DLD1 (cell line): ENCODE measurements around the gene ATP6V1B1.

ENCODE experiments used
- in situ Hi-C: cut with HindIII; loops from 2 replicates; pipeline ENCODE4 v1.10.0; 2017; ENCODE audit warnings: low sequenced_read_pairs

The ATP6V1B1 gene

DNA sequence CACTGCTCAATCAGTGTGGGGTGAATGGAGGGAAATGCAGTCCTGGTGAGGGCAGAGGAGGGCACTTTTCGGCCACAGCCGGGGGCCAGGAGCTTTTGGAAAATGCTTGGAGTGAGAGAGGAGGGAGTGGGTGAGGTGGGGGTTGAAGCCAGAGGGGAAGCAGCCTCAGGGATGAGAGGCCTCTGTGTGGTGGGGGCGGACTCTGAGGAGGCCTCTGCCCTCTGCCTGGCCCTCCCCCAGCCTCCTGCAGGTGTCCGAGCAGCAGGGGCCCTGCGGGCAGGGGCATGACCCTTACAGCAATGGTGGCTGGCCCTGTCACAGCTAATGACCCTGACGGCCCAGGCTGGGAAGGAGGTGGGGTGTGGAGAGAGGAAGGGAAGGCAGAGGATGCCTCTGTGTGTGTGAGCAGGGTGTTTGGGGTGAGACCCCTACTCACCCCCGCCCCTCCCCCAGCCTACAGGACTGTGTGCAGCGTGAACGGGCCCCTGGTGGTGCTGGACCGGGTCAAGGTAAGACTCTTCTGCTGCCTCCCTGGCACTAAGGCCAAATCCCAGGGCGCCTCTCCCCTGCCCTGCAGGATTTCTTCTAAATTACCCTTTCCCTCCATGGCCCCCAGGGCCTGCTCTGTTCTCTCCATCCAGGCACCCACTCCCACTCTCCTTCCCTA is 7.6 kb downstream of the ATP6V1B1 start:
- in situ Hi-C loops: loop anchor here (5.0 kb wide), 1 partner anchor 44 kb away; no protein-coding TSS in a partner anchor

- in situ Hi-C loops: loop anchor here (5.0 kb wide), 1 partner anchor 43 kb away; no protein-coding TSS in a partner anchor
Observed at GRCh38 chr2:70944111-70944690, 8.5 kb downstream of the ATP6V1B1 start.

DNA sequence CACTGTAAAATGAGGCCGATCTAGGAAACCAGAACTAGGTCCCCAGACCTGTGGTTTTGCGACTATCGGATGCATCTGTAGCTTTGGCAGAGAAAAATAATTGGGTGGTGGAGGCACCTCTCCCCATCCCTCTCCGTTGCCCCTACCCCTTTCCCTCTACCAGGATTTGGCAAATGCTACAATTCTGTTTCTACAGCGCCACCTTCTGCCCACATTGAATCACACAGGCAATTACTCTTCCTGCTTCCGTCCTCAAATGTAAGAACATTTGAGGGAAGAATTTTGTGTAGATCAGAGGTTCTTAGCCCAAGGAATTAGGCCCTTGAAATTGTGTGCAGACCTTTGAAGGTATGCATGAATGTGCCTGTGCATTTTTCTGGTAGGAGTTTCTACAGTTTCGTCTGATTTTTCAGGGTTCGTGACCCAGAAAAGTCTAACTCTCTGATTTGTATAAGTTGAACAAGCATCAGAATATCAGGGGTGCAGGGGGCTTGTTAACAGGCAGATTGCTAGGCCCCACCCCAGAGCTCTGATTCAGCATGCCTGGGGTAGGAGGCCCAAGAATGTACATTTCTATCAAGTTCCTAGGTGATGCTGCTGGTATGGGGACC is 11.2 kb downstream of the ATP6V1B1 start:
- in situ Hi-C loops: no loop called here

- in situ Hi-C loops: no loop called here
Observed at GRCh38 chr2:70947556-70948184, 12.0 kb downstream of the ATP6V1B1 start.

DNA sequence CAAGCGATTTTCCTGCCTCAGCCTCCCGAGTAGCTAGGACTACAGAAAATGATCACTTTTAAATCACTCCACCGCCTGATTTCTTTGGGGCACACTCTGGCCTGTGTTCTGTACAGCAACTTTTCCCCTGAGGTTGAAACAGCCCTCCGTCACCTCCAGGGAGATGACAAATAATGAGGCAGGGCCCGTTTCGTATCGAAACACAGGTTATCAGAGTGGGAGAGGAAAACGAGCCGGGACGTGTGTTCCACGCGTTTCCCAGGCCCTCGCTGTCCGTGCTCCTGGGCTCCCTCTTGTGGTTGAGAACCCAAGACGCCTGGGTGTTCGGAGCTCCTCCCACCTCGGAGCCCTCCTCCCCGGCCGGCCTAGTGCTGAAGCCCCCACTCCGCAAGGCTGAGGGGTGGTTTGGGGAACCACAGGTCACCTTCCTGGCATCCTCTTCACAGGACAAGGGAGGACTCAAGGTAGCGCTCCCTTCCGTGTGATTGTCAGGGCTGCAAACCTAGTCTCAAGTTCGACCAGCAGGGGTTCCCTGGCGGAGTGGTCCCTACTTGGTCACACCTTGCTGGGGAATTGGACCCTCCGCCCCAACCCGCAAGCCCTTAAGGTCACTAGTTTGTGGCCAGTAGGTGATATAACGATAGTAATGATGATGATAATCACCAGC is 12.8 kb downstream of the ATP6V1B1 start:
- in situ Hi-C loops: no loop called here

GRCh38 chr2:70949086-70949485 is 13.4 kb downstream of the ATP6V1B1 start:
- in situ Hi-C loops: no loop called here

- in situ Hi-C loops: no loop called here
Observed at GRCh38 chr2:70954886-70955285, 19.2 kb downstream of the ATP6V1B1 start.

DNA sequence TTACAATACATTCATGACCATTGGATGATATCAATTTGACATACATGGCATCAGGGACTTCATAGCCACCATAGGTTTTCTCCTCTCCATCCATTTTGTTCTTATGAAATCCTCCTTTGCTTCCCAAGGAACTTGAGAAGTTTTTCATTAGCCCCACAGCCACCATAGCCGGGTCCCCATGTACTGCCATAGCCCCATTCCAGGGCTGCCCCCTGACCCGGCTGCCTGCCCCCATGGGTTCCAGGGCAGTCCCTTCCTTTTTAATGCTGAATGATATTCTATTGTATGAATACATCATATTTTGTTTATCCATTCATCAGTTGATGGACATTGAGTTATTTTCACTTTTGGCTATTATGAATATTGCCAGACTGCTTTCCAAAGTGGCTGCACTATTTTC is 20.4 kb downstream of the ATP6V1B1 start:
- in situ Hi-C loops: no loop called here

DNA sequence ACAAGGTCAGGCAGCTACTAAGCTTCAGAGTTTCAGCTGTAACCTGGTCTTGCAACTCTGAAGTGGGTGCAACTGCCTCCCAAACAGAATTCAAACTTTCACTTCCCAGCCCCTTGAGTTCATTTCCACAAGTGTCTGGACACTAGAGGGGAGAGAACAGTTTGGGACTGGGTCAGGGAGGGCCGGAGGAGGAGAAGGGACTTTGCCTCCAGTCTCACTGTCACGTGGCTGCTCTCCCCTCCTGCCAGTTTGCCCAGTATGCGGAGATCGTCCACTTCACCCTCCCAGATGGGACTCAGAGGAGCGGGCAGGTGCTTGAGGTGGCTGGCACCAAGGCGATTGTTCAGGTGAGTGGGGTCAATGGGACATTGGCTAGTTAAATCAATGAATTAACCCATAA is 22.1 kb downstream of the ATP6V1B1 start:
- in situ Hi-C loops: no loop called here

- in situ Hi-C loops: no loop called here
Observed at GRCh38 chr2:70958759-70959158, 23.1 kb downstream of the ATP6V1B1 start.

GRCh38 chr2:70959271-70959761 is 23.6 kb downstream of the ATP6V1B1 start:
- in situ Hi-C loops: no loop called here

DNA sequence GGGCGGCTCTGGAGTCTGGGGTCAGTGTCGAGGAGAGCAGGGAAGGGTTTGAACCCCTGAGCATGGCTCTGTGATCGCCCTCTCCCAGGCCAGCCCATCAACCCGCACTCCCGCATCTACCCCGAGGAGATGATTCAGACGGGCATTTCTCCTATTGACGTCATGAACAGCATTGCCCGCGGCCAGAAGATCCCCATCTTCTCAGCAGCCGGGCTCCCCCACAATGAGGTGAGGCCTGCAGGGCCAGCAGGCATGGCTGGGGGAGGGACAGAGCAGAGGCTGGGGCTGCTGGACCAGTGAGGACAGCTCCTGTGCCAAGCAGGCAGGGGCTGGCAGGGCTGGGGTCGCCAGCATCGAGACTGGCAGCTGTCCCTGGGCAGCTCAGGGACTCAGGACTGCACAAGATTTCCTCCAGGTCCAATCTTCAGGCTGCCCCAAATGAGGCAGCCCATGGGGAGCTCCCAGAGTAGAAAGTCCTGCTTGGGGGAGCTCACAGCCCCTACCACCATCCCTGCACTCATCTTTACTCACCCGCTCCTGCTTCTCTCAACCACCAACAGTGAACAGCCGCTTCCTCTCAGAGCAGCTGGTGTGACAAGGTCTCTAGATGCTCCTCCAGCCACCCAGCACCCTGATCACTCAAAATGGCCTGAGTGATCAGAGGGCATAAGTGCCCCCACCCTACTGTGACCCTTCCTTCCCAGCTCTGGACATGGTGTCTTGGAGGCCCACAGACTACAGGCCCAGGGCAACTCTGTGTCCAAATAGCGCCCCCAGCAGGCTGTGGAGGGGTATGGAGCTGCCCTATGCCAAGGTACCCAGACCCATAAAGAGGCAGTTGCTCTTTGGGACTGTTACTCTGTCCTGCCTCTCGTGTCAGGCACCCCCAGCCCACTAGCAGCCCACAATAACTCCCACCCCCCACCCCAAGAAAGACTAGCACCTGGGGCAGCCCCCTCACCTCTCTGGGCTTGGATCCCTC is 24.4 kb downstream of the ATP6V1B1 start:
- in situ Hi-C loops: no loop called here

GRCh38 chr2:70960833-70961647 is 25.3 kb downstream of the ATP6V1B1 start:
- in situ Hi-C loops: no loop called here

DNA sequence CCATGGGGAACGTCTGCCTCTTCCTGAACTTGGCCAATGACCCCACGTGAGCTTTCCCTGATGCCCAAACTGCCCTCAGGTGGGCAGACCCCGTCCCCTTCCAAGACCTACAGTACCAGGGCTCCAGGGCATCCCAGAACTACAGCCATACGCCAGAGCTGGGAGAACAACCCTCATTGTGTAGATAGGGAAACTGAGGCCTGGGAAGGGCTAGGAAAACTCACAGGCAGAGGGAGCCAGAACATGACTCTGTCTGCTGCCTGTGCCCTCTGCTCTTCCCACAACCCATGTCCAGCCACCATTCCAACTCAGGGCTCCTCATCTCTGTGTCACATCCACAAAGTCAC is 25.9 kb downstream of the ATP6V1B1 start:
- in situ Hi-C loops: no loop called here

- in situ Hi-C loops: no loop called here
Observed at GRCh38 chr2:70962211-70962884, 26.6 kb downstream of the ATP6V1B1 start.

GRCh38 chr2:70962885-70963878 is 27.5 kb downstream of the ATP6V1B1 start:
- in situ Hi-C loops: no loop called here

DNA sequence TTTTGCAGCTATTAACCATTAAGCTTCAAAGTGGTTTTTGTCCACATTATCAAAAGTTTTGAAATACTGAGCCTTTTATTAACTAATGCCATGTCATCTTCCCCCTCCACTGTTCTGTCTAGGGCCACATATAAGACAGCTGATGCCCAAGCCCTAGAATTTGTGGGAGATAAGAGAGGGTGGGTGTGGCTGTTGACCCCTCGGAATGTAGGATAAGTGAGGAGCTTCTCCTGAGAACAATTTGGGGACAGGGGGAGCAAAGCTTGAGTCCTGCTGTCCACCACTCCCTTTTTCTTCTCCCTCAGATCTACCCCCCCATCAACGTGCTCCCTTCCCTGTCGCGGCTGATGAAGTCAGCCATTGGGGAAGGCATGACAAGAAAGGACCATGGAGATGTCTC is 28.4 kb downstream of the ATP6V1B1 start:
- in situ Hi-C loops: no loop called here
